Mesendoderm (in vitro differentiated cells): ENCODE measurements around the gene DEFB128.

Source experiments
- DNase-seq: peaks from one replicate; pipeline ENCODE4 v3.0.0; 2013
- H2AK5ac ChIP-seq: 2 replicates; pipeline ENCODE4 v1.6.1; 2013; ENCODE audit warnings: low read length, inconsistent platforms
- H2BK120ac ChIP-seq: 2 replicates; pipeline ENCODE4 v1.6.1; 2013; ENCODE audit warnings: low read depth, mild to moderate bottlenecking, low read length, moderate library complexity, mixed read lengths
- H2BK15ac ChIP-seq: replicated peaks from 2 replicates; pipeline ENCODE4 v1.6.1; 2013; ENCODE audit warnings: low read depth, mild to moderate bottlenecking, moderate library complexity
- H2BK5ac ChIP-seq: 2 replicates; pipeline ENCODE4 v1.6.1; 2013; ENCODE audit warnings: low read length, inconsistent platforms
- H3K18ac ChIP-seq: 2 replicates; pipeline ENCODE4 v1.6.1; 2013; ENCODE audit warnings: mild to moderate bottlenecking, low read length, mixed read lengths
- H3K23ac ChIP-seq: one replicate; pipeline ENCODE4 v1.6.1; 2013; ENCODE audit warnings: low read length
- H3K27ac ChIP-seq: 2 replicates; pipeline ENCODE4 v1.5.1; 2013; ENCODE audit warnings: low read depth, mild to moderate bottlenecking, inconsistent platforms, low read length, moderate library complexity
- H3K27me3 ChIP-seq: 2 replicates; pipeline ENCODE4 v1.6.1; 2013; ENCODE audit warnings: low read length, control low read depth, mild to moderate bottlenecking, inconsistent platforms; ENCODE audit not compliant: insufficient read depth, poor library complexity
- H3K36me3 ChIP-seq: 2 replicates; pipeline ENCODE4 v1.6.1; 2013; ENCODE audit warnings: low read length, inconsistent platforms; ENCODE audit not compliant: control insufficient read depth, insufficient read depth
- H3K4ac ChIP-seq: one replicate; pipeline ENCODE4 v1.6.1; 2013; ENCODE audit warnings: low read depth, mild to moderate bottlenecking, low read length, moderate library complexity
- H3K4me1 ChIP-seq: 2 replicates; pipeline ENCODE4 v1.6.1; 2013; ENCODE audit warnings: low read depth, low read length, inconsistent platforms; ENCODE audit not compliant: control insufficient read depth
- H3K4me2 ChIP-seq: 2 replicates; pipeline ENCODE4 v1.6.1; 2013; ENCODE audit warnings: low read length
- H3K4me3 ChIP-seq: 2 replicates; pipeline ENCODE4 v1.5.1; 2013; ENCODE audit warnings: mild to moderate bottlenecking, low read length
- H3K56ac ChIP-seq: one replicate; pipeline ENCODE4 v1.6.1; 2013; ENCODE audit warnings: low read length
- H3K79me1 ChIP-seq: 2 replicates; pipeline ENCODE4 v1.6.1; 2013; ENCODE audit warnings: low read length, inconsistent platforms
- H3K79me2 ChIP-seq: 2 replicates; pipeline ENCODE4 v1.6.1; 2013; ENCODE audit warnings: mild to moderate bottlenecking, low read length; ENCODE audit not compliant: control insufficient read depth, insufficient read depth
- H3K9ac ChIP-seq: 2 replicates; pipeline ENCODE4 v1.6.1; 2013; ENCODE audit warnings: low read length, inconsistent platforms
- H4K5ac ChIP-seq: one replicate; pipeline ENCODE4 v1.6.1; 2013; ENCODE audit warnings: low read length
- H4K8ac ChIP-seq: one replicate; pipeline ENCODE4 v1.6.1; 2013; ENCODE audit warnings: low read depth, mild to moderate bottlenecking, control low read depth, low read length, moderate library complexity
- WGBS: extraction: QIAGEN DNeasy Blood & Tissue Kit; methylation state at CpG from one replicate; pipeline ENCODE4 v1.1.7; 2013; ENCODE audit warnings: low lambda C conversion rate, missing lambda C conversion rate; ENCODE audit not compliant: insufficient coverage; ENCODE audit errors: extremely low coverage; 5-methylcytosine and 5-hydroxymethylcytosine counted together

DEFB128 gene

DNA sequence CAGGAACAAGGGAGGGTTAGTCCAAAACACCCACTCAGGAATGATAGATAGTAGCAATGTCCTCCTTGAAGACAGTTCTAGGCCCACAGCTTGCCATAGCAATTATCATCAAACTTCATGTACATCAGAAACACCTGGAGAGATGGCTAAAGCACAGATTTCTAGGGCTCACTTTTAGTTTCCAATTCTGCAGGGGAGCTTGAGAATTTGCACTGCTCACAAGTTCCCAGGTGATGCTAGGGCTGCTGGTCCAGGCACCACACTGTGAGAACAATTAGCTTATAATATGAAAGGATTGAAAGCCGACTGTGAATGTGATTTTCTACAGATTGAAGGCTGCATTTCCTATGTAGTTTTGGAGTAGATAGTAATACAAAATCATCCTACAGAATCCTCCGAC, 43.6 kb downstream of the DEFB128 start:
- Histone ChIP-seq H3K79me2 (no peaks in the 10 kb centered on the region), H3K4me2 (no peak overlapping the region), H3K27ac (no peak overlapping the region), H3K4ac (no peak overlapping the region), H3K56ac (no peak overlapping the region), H3K9ac (no peak overlapping the region), H2BK15ac (no peak overlapping the region), H4K8ac (no peak overlapping the region), H3K79me1 (no peaks in the 10 kb centered on the region), H3K4me1 (no peaks in the 10 kb centered on the region), H3K36me3 (no peaks in the 10 kb centered on the region), H3K27me3 (no peaks in the 10 kb centered on the region), H4K5ac (no peak overlapping the region), H3K18ac (no peak overlapping the region), H2BK5ac (no peak overlapping the region), H3K23ac (no peak overlapping the region), H2AK5ac (no peak overlapping the region), H3K4me3 (no peak overlapping the region), H2BK120ac (no peak overlapping the region)
- no CpG with 5 or more reads among the region's 2 CpGs for WGBS
- no peak for DNase-seq

- Histone ChIP-seq H3K23ac (no peak within 1 kb of the TSS), H4K5ac (no peak within 1 kb of the TSS), H3K36me3 (no peaks in the 10 kb centered on the region), H3K27me3 (no peaks in the 10 kb centered on the region), H3K79me2 (no peaks in the 10 kb centered on the region), H2BK15ac (no peak within 1 kb of the TSS), H3K9ac (no peak within 1 kb of the TSS), H3K27ac (no peak within 1 kb of the TSS), H4K8ac (no peak within 1 kb of the TSS), H3K4me1 (no peaks in the 10 kb centered on the region), H3K56ac (no peak within 1 kb of the TSS), H3K4me3 (no peak within 1 kb of the TSS), H3K4me2 (no peak within 1 kb of the TSS), H2AK5ac (no peak within 1 kb of the TSS), H2BK120ac (no peak within 1 kb of the TSS), H3K18ac (no peak within 1 kb of the TSS), H3K4ac (no peak within 1 kb of the TSS), H2BK5ac (no peak within 1 kb of the TSS), H3K79me1 (no peaks in the 10 kb centered on the region)
- DNase-seq: no peak
- no CpG with 5 or more reads among the region's 1 CpG for WGBS
Measured at GRCh38 chr20:142290-142689, 47.2 kb downstream of the DEFB128 start, which contains the start of gene DEFB126. DEFB126 (plus strand) TSS chr20:142590; CDS start chr20:142629, 39 bp downstream.
